GM12892 (cell line): Measurements from ENCODE around the gene TMEM214.

Experiments used
- DNase-seq: peaks from one replicate; pipeline ENCODE4 v3.0.0; 2011; ENCODE audit not compliant: insufficient read length
- FAIRE-seq: peaks from 2 replicates; lab custom pipeline; 2011; peaks lifted over from hg19 to GRCh38; lab: Jason Lieb, UNC
- POLR2A ChIP-seq: IDR thresholded peaks from 2 replicates; pipeline ENCODE4 v1.6.1; 2011; ENCODE audit warnings: low read depth, low read length, control low read depth
- POLR2AphosphoS5 ChIP-seq: IDR thresholded peaks from 2 replicates; pipeline ENCODE4 v1.6.1; 2011; ENCODE audit warnings: low read depth, low read length, control low read depth
- TAF1 ChIP-seq: IDR thresholded peaks from 2 replicates; pipeline ENCODE4 v1.6.1; 2011; ENCODE audit warnings: low read depth, mild to moderate bottlenecking, control low read depth, low read length, borderline replicate concordance

TMEM214 gene

DNA sequence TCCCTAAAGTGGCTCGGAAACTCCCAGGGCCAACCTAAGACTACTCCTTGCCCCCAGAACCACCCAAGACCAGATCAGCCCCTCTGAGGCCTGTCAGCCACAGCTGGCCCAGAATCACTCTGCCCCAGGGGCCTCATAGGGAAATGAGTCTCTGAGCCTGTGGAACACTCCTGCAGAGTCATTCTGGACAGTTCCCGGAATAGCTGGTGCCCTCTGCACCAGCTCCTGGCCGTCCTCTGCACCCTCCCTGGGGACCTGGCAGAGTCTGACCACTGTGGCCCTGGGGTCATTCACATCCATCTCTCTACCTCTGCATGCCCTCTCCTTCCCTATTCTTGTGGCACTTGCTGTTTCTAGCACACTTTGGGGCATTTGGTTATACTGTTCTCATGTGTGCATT is 14.6 kb upstream of the TMEM214 start:
- DNase-seq (no peak), FAIRE-seq (no peak)
- TF ChIP-seq TAF1 (no peak), POLR2AphosphoS5 (no peak), POLR2A (no peak)

DNA sequence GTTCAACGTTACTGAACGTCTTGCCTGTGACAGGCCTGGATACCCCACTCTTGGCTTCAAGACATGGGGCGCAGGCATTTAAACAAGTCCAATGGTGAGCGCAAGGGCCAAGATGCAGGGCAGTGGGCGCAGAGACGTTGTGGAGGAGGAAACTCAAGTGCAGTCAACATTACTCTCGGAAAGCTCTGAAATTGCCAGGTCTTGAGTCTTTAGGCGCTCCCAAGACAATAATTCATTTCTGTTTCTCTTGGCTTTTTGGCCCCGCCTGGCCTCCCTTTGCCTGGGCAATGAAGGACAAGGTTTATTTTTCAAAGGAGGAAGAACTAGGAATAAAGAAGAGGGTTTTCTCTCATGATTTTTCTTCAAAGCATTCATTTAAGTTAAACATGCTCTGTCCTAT is 13.3 kb upstream of the TMEM214 start:
- TF ChIP-seq POLR2AphosphoS5 (no peak), TAF1 (no peak), POLR2A (no peak)
- FAIRE-seq (no peak), DNase-seq (no peak)

DNA sequence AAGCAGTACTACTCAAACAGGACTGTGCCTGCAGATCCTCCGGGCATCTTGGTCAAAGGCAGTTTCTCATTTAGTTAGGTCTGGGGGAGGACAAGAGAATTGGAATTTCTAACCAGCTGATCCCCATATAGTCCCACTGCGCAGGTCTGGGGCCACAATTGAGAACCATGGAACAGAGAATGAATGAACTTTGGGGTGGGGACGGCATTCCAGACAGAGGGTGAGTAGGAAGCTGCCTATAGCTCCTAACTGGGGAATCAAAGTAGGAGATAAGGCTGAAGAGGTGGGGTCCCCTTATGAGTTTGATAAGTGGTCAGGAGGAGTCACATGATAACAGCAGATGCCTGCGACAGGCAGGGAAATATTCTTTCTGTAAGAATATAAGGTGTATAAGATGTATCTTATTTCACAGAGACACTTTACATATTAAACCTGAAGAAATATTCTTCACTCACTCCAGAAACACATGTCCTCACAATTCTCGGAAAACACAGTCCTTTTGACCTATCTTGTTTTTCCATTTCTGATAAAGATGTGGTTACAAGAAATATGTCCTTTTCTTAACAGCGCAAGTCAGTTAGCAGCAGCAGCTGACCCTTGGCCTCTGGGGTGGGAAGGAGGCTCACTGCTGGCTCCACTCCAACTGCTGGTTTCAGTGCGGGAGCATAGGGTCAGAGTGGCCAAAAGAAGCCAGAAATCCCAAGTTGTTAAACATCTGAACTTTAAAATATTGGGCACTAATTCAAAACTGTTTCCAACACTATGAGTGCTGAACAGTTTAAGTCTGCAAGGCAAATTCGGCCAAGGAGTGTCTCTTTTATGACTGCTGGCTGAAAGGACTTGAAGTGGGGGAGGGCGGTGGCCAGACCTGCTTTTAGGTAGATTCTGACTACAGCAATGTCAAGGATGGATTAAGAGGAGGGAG is 12.6 kb upstream of the TMEM214 start:
- no peak for DNase-seq
- FAIRE-seq: no peak
- TF ChIP-seq POLR2AphosphoS5 (no peak), TAF1 (no peak), POLR2A (no peak)

DNA sequence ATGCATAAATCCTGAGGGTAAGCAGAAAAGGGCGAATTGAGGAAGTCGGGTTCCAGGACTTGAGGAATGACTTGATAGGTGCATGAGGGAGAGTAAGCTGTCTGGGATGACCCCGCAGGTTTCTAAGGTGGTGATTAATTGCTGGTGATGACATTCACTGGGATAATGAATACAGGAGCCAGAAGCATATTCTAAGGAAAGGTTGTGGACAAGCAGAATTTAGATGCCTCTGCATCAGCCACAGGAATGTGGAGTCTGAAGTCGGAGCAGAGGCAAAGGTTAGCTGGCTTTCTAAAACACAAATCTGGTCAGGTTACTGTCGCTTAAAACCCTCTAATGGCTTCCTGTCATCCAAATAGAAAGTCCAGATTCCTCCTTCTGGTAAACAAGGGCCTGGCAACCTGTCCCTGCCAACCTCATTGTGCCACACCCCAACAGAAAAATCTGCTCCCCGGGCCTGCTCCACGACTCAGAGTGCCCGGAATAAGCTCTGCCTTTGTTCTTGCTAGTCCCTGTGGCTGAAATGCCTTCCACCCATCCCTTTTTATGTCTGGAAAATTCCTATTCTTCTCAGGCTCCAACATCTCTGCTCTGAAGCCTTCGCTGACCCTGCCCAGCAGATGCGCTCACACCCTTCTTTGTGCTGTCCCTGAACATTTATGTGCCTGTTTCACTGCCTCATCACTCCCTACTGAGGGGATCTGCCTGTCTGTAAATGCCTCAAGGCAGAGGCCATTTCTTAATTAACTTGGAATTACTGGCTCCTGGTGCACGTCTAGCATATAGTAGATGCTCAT is 11.3 kb upstream of the TMEM214 start:
- TF ChIP-seq POLR2A (no peak), TAF1 (no peak), POLR2AphosphoS5 (no peak)
- DNase-seq: no peak
- no peak for FAIRE-seq

DNA sequence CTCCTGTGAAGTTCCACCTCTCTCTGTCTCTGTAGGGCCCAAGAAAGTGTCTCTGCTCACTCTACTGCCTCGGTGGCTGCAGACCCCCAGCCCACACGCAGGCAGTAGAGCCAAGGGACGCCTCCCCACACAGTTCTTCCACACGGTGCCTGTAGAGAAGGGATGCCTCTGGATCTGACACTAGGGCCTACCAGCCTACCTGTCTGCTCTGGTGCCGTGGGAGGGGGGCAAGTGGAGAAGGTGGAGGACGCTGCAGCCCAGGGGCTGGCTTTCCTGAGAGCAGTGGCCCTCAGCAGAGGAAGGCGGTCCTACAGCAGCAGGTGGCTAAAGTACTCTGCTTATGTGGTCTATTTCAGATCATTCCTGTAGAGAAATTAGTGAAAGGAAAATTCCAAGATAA is 9.0 kb upstream of the TMEM214 start:
- DNase-seq: no peak
- no peak for FAIRE-seq
- TF ChIP-seq POLR2A (no peak), POLR2AphosphoS5 (no peak), TAF1 (no peak)

DNA sequence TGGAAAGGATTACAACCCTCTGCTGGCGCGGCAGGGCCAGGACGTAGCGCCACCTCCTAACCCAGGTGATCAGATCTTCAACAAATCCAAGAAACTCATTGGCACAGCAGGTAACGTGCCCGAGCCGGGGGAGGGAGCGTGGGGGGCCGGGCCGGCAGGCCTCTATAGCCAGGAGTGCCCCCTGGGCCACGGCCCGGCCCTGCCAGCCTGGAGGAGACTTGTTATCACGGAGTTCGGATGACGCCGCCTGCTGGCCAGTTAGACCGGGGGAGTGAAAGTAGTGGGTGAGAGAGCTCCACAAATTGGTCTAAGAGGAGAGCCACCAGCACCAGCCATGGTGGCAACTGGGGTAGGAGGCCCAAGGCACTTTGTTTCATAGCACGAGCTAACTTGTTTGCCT is 8.6 kb upstream of the TMEM214 start:
- TF ChIP-seq POLR2A: no peak
- TF ChIP-seq TAF1: no peak
- TF ChIP-seq POLR2AphosphoS5: no peak
- DNase-seq (no peak), FAIRE-seq (no peak)

DNA sequence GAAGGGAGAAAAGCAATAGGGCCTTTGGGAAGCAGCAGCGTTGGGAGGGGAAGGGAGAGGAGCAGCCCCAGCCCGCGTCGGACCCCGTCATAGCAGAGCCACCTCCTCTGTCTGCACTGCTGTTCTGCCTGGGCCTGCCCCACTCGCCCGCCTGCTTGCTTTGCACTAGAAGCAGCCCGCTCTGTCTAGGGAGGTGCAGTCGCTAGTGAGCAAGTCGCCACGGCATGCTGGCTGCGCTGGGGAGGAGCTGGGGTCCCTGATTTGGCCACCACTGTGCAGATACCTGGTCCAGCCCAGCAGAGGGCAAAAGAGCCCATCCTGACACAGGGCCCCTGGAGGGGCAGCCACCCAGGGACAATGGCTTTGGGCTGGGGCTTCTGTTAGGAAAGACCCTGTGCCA is 8.0 kb upstream of the TMEM214 start:
- TF ChIP-seq TAF1 (no peak), POLR2AphosphoS5 (no peak), POLR2A (no peak)
- DNase-seq (no peak), FAIRE-seq (no peak)

DNA sequence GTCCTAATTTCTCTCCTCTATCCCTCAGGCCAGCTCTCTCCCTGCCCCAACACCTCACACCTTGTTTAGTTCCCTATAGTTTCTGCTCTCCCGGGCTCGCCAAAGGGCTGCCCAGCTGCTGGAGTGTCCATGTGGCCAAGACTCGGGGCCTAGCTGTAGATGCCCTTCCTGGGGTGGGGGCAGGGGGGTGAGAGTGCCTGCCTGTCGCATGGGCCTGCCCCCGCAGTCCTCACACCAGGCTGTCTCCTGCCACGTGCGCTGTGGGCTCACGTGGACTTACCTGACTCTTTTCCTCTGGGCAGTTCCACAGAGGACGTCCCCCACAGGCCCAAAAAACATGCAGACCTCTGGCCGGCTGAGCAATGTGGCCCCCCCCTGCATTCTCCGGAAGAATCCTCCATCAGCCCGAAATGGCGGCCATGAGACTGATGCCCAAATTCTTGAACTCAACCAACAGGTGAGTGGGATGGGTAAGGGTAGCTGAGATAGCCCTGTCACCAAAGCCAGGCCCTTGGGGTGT is 7.4 kb upstream of the TMEM214 start:
- TF ChIP-seq POLR2AphosphoS5 (no peak), TAF1 (no peak), POLR2A (no peak)
- FAIRE-seq: no peak
- DNase-seq: no peak

DNA sequence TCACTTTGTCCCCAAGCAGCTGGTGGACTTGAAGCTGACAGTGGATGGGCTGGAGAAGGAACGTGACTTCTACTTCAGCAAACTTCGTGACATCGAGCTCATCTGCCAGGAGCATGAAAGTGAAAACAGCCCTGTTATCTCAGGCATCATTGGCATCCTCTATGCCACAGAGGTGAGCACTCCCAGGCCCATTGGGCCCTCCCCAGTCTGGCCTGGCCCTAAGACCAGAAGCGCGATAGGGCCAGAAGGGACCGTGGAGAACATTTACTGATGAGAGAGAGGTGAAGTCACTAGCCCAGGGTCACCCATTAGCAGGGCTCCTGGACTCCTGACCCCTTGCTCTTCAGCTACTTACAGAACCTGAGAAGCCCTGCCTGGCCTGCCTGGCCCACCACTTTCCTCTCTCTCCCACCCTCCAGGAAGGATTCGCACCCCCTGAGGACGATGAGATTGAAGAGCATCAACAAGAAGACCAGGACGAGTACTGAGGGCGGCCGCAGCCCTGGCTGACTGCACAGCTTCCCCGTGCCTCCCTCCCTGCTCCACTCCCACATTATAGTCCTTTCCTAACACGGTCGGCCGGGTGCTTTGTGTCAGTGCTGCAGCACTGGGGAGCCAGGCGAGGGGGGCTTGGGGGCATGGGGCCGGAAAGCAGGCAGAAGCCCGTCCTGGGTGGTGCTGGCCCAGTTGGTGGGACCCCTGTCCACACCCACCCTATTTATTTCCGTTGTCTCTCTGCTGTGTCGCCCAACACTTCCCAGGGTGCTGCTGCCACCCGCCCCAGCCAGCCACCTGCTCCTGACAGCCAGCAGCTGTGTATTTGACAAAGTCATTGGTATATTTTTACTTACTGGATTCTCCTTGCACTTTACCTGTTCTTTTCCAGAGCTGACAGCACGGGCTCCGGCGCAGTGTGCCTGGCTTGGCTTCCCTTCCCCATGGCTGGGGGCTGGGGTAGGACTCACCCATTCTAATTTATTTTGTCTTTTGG is 6.6 kb upstream of the TMEM214 start:
- TF ChIP-seq POLR2A (no peak), TAF1 (no peak), POLR2AphosphoS5 (no peak)
- DNase-seq (no peak), FAIRE-seq (no peak)

DNA sequence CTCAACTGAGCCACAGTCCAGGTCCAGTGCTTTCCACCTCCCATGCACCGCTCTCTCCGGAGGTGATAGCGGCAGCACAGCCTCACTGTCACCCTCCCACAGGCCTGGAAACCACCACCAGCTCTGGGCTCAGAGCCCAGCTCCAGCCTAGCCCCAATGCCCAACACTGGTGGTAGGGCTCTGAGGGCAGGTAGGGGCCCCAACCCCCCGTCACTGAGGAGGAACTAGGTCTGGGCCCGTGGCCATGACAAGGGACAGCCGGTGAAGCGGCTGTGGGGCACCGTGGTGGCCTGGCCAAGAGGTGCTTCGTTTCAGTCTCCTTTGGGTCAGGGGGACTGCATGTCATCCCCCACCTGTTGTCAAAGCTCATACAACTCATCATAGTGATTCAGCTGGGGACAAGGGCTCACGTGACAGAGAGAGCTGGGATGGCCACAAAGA is 5.5 kb upstream of the TMEM214 start:
- TF ChIP-seq TAF1 (no peak), POLR2AphosphoS5 (no peak), POLR2A (no peak)
- no peak for DNase-seq
- no peak for FAIRE-seq
